ENCODE measurements around the gene INHBC.
"Not testable (repeated sequence)": the region's sequence is repeated elsewhere in the genome, so short reads cannot be mapped to it uniquely, and the experiment has no call there.

INHBC gene

GRCh38 chr12:57434517-57435223 is at the start of gene INHBC:
INHBC (plus strand) TSS chr12:57434784; CDS start chr12:57434887, 103 bp downstream.
- DNase-seq = no peak

DNA sequence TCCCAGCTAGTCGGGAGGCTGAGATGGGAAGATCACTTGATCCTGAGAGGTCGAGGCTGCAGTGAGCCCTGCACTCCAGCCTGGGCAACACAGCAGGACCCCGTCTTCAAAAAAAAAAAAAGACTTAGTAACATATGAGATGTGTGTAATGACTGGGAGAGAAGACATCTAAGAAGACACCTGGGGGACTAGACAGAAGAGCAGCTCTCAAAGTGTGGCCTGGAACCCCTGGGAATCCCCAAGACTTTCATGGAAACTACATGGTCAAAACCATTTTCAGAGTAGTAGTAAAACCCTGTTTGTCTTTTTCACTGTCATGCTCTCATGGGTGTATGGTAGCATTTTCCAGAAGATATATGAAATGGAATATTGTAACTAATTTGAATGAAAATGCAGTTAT is 49.0 kb upstream of the INHBC start:
- no peak for DNase-seq

DNA sequence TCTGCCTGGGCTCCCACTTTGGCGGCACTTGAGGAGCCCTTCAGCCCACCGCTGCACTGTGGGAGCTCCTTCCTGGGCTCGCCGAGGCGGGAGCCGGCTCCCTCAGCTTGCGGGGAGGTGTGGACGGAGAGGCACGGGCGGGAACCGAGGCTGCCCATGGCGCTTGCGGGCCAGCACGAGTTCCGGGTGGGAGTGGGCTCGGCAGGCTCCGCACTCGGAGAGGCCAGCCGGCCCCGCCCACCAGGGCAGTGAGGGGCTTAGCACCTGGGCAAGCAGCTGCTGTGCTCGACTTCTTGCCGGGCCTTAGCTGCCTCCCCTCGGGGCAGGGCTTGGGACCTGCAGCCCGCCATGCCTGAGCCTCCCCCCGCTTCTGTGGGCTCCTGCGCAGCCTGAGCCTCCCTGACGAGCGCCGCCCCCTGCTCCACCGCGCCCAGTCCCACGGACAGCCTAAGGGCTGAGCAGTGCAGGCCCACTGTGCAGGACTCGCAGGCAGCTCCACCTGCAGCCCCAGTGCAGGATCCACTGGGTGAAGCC is 48.3 kb upstream of the INHBC start:
- DNase-seq = no peak

- no peak for DNase-seq
Measured at GRCh38 chr12:57388425-57388824, 46.2 kb upstream of the INHBC start.

- no peak for DNase-seq
Measured at GRCh38 chr12:57389033-57389432, 45.6 kb upstream of the INHBC start.

- DNase-seq = no peak
Measured at GRCh38 chr12:57390174-57390573, 44.4 kb upstream of the INHBC start.

DNA sequence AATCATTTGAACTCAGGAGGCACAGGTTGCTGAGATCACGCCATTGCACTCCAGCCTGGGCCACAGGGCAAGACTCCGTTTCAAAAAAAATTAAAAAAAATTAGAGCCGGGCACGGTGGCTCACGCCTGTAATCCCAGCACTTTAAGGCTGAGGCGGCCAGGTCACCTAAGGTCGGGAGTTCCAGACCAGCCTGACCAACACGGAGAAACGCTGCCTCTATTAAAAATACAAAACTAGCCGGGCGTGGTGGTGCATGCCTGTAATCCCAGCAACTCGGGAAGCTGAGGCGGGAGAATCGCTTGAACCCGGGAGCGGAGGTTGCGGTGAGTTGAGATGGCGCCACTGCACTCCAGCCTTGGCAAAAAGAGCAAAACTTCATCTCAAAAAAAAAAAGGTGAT is 39.5 kb upstream of the INHBC start:
- DNase-seq = no peak

DNA sequence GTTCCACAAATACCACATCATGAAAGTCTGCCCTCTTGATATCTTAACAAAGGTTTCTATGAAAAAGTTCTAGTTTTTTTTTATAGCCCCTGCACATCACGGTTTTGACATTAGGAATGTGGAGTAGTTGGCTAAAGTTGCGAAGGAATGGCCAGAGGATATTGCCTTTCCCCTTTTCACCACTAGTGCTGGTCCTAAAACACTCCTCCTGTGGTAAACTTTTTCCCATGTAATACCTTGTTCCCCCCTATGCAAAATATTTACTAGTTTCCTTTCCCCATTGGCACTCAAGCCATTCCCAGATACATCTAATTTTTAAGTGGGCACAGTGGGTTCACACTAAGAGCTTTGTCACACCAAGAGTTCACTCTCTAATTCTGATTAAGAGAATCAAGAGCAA is 37.1 kb upstream of the INHBC start:
- DNase-seq = no peak

DNA sequence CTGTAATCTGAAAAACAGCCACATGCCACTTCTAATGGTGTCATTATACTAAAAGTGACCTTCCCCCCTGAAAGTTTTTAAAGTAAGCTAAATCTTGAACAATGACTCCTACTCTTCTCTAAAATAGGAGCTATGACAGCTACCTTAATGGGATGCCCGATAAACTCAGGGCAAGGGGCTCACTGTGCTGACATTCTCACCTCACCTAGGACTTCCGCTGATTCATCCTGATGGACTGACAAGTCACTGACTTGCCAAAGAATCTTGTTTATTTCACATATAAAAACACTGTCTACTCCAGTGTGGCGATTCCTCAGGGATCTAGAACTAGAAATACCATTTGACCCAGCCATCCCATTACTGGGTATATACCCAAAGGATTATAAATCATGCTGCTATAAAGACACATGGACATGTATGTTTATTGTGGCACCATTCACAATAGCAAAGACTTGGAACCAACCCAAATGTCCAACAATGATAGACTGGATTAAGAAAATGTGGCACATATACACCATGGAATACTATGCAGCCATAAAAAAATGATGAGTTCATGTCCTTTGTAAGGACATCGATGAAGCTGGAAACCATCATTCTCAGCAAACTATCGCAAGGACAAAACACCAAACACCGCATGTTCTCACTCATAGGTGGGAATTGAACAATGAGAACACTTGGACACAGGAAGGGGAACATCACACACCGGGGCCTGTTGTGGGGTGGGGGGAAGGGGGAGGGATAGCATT is 34.7 kb upstream of the INHBC start:
- not testable (repeated sequence) for DNase-seq

- DNase-seq = no peak
Measured at GRCh38 chr12:57401165-57401564, 33.4 kb upstream of the INHBC start.

DNA sequence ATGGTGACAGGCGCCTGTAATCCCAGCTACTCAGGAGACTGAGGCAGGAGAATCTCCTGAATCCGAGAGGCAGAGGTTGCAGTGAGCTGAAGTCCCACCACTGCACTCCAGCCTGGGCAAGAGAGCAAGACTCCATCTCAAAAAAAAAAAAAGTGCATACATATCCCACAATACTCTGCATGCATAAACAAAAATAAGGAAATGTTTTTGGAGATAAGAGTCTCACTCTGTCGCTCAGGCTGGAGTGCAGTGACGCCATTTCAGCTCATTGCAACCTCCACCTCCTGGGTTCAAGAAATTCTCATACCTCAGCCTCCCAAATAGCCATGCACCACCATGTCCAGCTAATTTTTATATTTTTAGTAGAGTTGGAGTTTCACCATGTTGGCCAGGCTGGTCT is 32.4 kb upstream of the INHBC start:
- not testable (repeated sequence) for DNase-seq

GRCh38 chr12:57404966-57405640 is 29.5 kb upstream of the INHBC start:
- no peak for DNase-seq

DNA sequence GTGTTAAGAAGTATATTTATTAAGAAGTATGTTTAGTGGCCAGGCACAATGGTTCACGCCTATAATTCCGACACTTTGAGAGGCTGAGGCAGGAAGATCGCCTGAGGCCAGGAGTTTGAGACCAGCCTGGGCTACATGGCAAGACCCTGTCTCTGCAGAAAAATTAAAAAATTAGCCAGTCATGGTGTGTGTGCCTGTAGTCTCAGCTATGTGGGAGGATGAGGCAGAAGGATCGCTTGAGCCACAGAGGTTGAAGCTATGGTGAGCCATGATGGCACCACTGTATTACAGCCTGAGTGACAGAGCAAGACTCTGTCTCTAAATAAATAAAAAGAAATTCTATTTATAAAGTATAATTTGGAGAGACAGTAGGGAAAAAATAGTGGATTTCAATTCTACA is 24.1 kb upstream of the INHBC start:
- DNase-seq = no peak

DNA sequence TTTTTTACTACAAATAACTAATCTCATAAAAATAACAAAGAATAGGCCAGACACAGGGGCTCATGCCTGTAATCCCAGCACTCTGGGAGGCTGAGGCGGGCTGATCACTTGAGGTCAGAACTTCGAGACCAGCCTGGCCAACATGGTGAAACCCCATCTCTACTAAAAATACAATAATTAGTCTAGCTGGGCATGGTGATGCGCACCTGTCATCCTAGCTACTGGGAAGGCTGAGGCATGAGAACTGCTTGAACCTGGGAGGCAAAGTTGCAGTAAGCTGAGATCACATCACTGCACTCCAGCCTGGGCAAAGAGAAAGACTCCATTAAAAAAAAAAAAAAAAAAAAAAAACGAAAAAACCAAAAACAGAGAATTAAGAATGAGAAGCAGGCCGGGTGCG is 20.4 kb upstream of the INHBC start:
- not testable (repeated sequence) for DNase-seq

DNA sequence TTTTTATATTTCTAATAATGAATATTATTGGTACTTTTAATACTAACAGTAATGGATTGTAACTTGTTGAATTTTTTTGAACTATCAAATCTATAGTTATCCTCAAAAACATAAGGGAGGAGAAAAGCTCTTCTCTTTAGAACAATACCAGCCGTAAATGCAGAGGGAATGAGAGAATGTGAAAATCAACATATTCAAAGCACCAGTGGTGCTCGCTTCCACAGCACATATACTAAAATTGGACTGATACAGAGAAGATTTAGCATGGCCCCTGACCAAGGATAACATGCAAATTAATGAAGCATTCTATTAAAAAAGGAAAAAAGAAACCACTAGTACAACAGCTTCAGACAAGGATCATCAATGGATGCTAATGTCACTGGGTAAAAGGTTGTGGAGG is 19.5 kb upstream of the INHBC start:
- no peak for DNase-seq

DNA sequence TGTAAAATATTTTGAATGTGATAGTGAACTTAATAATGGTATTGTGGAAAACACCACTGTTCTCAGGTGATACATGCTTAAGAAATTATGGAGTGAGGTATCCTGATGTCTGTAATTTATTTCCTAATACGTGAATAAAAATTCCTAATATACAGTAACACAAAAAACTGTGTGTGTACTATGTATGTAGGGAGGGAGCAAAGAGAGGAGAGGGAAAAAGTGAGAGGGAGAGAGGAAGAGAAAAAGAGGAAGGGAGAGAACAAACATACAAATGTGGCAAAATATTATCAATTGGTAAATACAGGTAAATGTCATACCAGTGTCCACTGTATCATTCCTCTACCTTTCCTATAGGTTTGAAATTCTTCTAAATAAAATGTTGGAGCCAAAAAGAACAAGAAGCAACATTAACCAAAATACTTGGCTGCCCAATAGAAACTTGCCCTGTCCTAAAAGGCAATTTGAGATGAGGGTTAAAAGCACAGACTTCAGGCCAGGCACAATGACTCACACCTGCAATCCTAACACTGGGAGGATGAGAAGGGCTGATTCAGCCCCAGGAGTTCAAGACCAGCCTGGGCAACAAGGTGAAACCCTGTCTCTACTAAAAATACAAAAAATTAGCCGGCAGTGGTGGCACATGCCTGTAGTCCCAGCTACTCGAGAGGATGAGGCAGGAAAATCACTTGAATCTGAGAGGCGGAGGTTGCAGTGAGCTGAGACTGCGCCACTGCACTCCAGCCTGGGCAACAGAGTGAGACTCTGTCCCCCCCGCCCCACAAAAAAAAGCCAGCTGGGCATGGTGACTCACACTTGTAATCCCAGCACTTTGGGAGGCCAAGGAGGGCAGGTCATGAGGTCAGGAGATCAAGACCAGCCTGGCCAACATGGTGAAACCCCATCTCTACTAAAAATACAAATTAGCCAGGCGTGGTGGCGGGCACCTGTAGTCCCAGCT is 18.3 kb upstream of the INHBC start:
- no peak for DNase-seq

- DNase-seq = no peak
Measured at GRCh38 chr12:57418255-57418654, 16.3 kb upstream of the INHBC start.

DNA sequence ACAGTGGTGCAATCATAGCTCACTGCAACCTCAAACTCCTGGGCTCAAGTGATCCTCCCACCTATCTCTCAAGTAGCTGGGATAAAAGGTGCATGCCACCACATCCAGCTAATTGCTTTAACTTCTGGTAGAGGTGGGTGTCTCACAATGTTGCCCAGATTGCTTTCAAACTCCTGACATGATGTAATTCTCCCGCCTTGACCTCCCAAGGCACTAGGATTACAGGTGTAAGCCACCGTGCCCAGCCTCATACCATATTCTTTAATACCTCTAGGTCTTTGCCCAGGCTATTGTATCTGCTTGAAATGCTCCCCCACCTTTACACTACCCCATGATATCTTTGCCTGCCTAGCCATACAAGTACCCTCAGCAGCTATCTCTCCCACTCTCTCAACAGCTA is 15.1 kb upstream of the INHBC start:
- no peak for DNase-seq

DNA sequence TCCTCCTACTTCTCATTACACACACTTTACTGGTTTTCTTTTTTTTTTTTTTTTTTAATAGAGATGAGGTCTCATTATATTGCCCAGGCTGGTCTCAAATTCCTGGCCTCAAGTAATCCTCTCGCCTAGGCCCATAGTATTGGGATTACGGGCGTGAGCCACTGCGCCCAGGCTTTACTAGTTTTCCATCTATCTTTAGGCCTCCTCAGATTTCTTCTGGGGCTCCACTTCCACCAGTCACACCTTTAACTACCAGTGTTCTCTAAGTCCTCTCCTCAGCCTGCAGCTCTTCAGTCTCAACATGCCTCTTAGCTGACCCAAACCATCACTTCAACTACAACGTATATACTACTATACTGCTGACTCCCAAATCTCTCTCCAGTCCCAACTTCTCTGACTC is 14.1 kb upstream of the INHBC start:
- no peak for DNase-seq

DNA sequence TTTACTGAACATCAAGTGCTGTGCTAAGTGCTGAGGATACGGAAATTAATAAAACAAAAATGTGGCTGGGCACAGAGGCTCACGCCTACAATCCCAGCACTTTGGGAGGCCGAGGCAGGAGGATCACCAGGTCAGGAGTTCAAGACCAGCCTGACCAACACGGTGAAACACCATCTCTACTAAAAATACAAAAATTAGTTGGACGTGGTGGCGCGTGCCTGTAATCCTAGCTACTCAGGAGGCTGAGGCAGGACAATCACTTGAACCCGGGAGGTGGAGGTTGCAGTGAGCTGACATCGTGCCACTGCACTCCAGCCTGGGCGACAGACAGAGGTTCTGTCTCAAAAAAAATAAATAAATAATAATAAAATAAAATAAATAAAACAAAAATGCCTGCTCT is 7.6 kb upstream of the INHBC start:
- not testable (repeated sequence) for DNase-seq

DNA sequence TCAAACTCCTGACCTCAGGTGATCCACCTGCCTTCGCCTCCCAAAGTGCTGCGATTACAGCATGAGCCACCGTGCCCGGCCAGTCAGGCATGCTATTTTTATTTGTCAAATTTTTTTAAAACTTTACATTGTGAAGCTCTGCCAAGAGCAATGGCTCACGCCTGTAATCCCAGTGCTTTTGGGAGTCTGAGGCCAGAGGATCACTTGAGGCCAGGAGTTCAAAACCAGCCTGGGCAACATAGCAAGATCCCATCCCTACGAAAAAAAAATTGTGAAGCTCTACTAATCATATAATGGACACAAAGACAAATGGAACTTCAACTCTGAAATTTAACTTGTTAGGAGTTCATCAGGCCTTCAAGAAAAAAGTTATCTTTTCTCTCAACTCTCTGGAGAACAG is 5.6 kb upstream of the INHBC start:
- no peak for DNase-seq

DNA sequence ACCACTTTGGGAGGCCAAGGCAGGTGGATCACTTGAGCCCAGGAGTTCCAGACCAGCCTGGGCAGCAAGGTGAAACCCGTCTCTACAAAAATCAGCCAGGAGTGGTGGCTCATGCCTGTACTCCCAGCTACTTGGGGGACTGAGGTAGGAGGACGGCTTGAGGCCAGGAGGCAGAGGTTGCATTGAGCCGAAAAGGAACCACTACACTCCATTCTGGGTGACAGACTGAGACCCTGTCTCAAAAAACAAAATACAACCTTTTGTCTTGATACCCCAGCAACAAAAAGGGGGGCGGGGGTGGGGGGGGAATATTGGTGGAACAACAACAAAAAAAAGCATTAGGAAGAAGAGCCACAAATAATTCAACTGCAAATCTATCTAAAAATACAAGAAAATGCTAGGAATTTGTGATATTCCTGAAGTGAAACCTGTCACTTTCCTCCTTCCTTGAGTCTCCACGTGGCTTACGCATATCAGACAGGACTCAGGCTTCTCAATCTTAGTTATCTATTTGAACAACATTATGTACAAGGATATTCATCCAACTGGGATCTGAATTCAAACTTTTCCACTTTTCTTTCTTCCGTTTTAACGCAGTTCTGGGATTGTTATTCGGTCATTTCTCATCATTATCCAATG is 5.0 kb upstream of the INHBC start:
- no peak for DNase-seq

Measured in NCI-H1436 treated with DMSO at 0.1 percent for 48 hours (cell line).